ENCODE results near the gene SCN5A. TPM values are rescaled to one million over a fixed set of nuclear protein-coding genes. Genes with fewer than 3 reads are reported as not detected.

Gene SCN5A
- total RNA-seq, result 1 to 10 TPM in 1 of 2 experiments, under 1 TPM in 1; 0.39 to 1.3 TPM

GRCh38 chr3:38649500-38650247, at the start of gene SCN5A:
Gene SCN5A (minus strand): TSS chr3:38649687. CDS start chr3:38633307, 16,380 bp downstream.
- DNase-seq, result peak; percentile 68
- Mint-ChIP-seq H3K4me3 (peak within 1 kb of the TSS; percentile 69), H3K4me1 (peaks cover 4% of the 10 kb centered on the region), H3K27ac (no peak within 1 kb of the TSS), H3K36me3 (no peaks in the 10 kb centered on the region), H3K9me3 (no peaks in the 10 kb centered on the region), H3K27me3 (peaks cover 11% of the 10 kb centered on the region)

GRCh38 chr3:38698760-38699159, 49.3 kb upstream of the SCN5A start:
- H3K36me3 Mint-ChIP-seq, result no peaks in the 10 kb centered on the region
- no peak overlapping the region for H3K4me3 Mint-ChIP-seq
- no peaks in the 10 kb centered on the region for H3K4me1 Mint-ChIP-seq
- H3K27me3 Mint-ChIP-seq, result peaks cover 4% of the 10 kb centered on the region
- DNase-seq, result no peak
- H3K27ac Mint-ChIP-seq, result no peak overlapping the region
- no peaks in the 10 kb centered on the region for H3K9me3 Mint-ChIP-seq

- no peak for DNase-seq
- Mint-ChIP-seq H3K4me1 (no peaks in the 10 kb centered on the region), H3K36me3 (no peaks in the 10 kb centered on the region), H3K9me3 (no peaks in the 10 kb centered on the region), H3K4me3 (no peak overlapping the region), H3K27me3 (peaks cover 4% of the 10 kb centered on the region), H3K27ac (no peak overlapping the region)
Measured at GRCh38 chr3:38698061-38698460, 48.6 kb upstream of the SCN5A start.

DNA sequence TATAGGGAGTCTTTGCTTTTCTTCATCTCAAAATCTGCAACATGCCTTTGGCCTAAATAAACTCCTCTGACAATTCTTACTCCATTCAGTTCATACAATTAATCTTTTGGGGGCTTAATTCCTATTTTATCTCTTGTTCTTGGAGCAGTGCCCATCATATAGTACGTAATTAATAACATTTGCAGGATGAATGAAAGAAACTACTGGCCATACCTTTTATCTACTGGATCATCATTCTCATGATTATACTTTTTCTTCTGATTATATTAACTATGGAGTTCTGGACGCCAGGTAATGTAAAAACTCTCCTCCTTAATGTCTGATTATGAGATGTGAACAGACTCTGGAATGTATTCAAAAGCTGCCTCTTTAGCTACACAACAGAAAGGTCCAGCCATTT, 46.5 kb upstream of the SCN5A start:
- DNase-seq, result no peak
- H3K27me3 Mint-ChIP-seq, result peaks cover 4% of the 10 kb centered on the region
- no peak overlapping the region for H3K4me3 Mint-ChIP-seq
- H3K9me3 Mint-ChIP-seq, result no peaks in the 10 kb centered on the region
- no peaks in the 10 kb centered on the region for H3K36me3 Mint-ChIP-seq
- H3K4me1 Mint-ChIP-seq, result no peaks in the 10 kb centered on the region
- no peak overlapping the region for H3K27ac Mint-ChIP-seq

- Mint-ChIP-seq H3K4me3 (no peak overlapping the region), H3K27ac (no peak overlapping the region), H3K9me3 (no peaks in the 10 kb centered on the region), H3K4me1 (no peaks in the 10 kb centered on the region), H3K27me3 (peaks cover 4% of the 10 kb centered on the region), H3K36me3 (no peaks in the 10 kb centered on the region)
- no peak for DNase-seq
Measured at GRCh38 chr3:38690185-38690584, 40.7 kb upstream of the SCN5A start.

GRCh38 chr3:38689774-38690173, 40.3 kb upstream of the SCN5A start:
- no peak for DNase-seq
- H3K27me3 Mint-ChIP-seq, result peaks cover under 1% of the 10 kb centered on the region
- H3K9me3 Mint-ChIP-seq, result no peaks in the 10 kb centered on the region
- no peak overlapping the region for H3K4me3 Mint-ChIP-seq
- no peaks in the 10 kb centered on the region for H3K4me1 Mint-ChIP-seq
- no peak overlapping the region for H3K27ac Mint-ChIP-seq
- H3K36me3 Mint-ChIP-seq, result no peaks in the 10 kb centered on the region

GRCh38 chr3:38689346-38689745, 39.9 kb upstream of the SCN5A start:
- Mint-ChIP-seq H3K27me3 (no peaks in the 10 kb centered on the region), H3K4me3 (no peak overlapping the region), H3K36me3 (no peaks in the 10 kb centered on the region), H3K9me3 (no peaks in the 10 kb centered on the region), H3K4me1 (no peaks in the 10 kb centered on the region), H3K27ac (no peak overlapping the region)
- no peak for DNase-seq

DNA sequence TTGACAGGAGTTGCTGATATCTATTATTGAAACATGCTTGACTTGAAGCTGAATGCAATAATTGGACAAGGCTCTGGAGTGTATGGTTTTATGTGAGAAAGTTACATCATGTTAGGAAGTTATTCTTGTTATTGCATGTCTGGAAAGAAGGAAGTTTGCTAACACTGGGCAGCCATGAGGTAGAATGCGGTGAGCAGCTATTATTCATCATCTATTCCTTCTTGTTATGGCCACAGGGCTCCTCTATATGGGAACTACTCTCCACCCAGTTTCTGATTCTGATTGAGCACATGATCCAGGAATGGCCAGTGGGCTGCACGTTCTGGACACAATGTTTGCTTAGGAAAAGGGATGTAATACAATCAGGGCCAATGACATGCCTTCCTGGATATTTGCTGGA, 37.8 kb upstream of the SCN5A start:
- Mint-ChIP-seq H3K9me3 (no peaks in the 10 kb centered on the region), H3K4me3 (no peak overlapping the region), H3K4me1 (no peaks in the 10 kb centered on the region), H3K36me3 (no peaks in the 10 kb centered on the region), H3K27me3 (no peaks in the 10 kb centered on the region), H3K27ac (no peak overlapping the region)
- no peak for DNase-seq

GRCh38 chr3:38684546-38684945, 35.1 kb upstream of the SCN5A start:
- Mint-ChIP-seq H3K27me3 (peaks cover 7% of the 10 kb centered on the region), H3K9me3 (no peaks in the 10 kb centered on the region), H3K27ac (no peak overlapping the region), H3K4me3 (no peak overlapping the region), H3K4me1 (no peaks in the 10 kb centered on the region), H3K36me3 (no peaks in the 10 kb centered on the region)
- DNase-seq, result no peak

DNA sequence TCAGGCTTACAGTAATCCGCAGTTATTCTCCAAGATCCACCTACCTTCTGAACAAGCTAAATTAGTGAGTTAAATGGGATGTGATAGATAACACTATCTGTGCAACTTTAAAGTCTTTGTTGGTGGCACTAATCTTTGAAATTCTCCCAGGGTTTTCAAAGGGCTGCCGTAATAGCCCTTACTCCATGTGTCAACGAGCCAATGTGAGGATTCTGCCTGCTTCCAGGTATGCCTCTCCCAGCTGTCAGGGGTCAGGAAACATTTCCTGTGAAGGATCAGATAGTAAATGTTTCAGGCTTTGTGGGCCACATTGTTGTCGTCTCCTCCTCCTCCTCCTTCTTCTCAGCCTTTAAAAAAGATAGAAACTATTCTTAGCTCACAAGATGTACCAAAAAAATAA, 20.2 kb upstream of the SCN5A start:
- no peak overlapping the region for H3K4me3 Mint-ChIP-seq
- no peak for DNase-seq
- no peaks in the 10 kb centered on the region for H3K4me1 Mint-ChIP-seq
- H3K27me3 Mint-ChIP-seq, result peaks cover 20% of the 10 kb centered on the region
- no peak overlapping the region for H3K27ac Mint-ChIP-seq
- no peaks in the 10 kb centered on the region for H3K9me3 Mint-ChIP-seq
- H3K36me3 Mint-ChIP-seq, result no peaks in the 10 kb centered on the region

DNA sequence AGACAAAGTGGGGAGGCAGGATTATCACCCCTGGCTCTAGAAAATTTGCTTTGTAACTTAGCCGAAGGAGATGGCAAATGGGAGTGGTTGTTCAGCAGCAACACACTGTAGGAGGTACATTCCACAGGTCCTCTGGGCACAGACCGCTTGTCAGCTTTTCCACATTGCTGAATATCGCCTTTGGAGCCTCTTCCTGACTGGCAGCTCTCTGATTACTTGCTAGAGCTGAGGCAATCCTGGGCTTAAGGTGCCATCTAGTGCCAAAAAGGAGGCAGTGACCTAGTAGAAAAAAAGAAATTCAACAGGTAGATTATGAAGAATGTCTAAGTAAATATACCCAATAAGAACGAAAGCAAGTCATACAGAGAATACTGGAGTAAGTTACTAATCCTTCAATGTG, 13.1 kb upstream of the SCN5A start:
- Mint-ChIP-seq H3K27ac (no peak overlapping the region), H3K4me3 (no peak overlapping the region), H3K27me3 (peaks cover 26% of the 10 kb centered on the region), H3K4me1 (no peaks in the 10 kb centered on the region), H3K36me3 (no peaks in the 10 kb centered on the region), H3K9me3 (peaks cover 18% of the 10 kb centered on the region)
- DNase-seq, result no peak

DNA sequence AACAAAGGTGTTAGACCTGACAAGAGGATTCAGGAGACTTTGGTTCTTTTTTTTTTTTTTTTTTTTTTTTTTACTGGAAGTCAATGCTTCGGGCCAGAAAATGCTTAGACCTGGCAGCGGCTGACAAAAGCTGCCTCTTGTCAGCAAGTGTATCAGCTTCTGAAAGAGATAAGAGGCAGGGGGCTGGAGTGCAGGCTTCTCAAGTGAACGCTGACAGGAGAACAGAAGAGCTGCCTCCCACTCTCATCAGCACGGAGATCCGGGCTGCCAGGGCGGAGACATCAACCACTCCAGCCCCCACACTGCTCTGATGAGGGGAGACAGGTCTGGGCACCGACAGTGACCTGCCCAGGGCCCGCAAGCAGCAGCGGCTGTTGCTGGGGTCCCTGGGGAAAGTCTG, 9.4 kb upstream of the SCN5A start:
- Mint-ChIP-seq H3K4me1 (peaks cover 4% of the 10 kb centered on the region), H3K27me3 (peaks cover 34% of the 10 kb centered on the region), H3K4me3 (no peak overlapping the region), H3K36me3 (no peaks in the 10 kb centered on the region), H3K27ac (no peak overlapping the region), H3K9me3 (peaks cover 18% of the 10 kb centered on the region)
- DNase-seq, result no peak

DNA sequence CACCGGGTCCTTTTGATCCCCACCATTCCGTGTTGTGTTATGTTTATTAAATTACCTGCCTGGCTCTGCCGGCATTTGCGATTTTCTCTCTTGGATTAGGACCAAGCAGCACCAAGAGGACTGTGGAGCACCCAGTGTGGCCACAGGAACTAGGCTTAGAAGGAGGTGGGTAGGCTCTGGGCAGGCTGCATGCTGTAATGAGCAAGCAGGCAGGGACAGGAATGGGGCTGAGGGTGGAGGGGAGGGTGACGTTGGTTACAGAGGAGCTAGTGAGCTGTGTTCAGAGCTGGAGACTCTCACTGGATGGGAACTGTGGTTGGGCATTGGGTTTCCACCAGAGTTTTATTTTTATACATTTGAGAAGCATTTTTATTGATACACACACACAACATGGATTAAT, 7.9 kb upstream of the SCN5A start:
- Mint-ChIP-seq H3K9me3 (peaks cover 9% of the 10 kb centered on the region), H3K4me1 (peaks cover 4% of the 10 kb centered on the region), H3K36me3 (no peaks in the 10 kb centered on the region), H3K27me3 (peaks cover 45% of the 10 kb centered on the region), H3K27ac (no peak overlapping the region), H3K4me3 (no peak overlapping the region)
- no peak for DNase-seq

- Mint-ChIP-seq H3K27ac (no peak overlapping the region), H3K9me3 (peaks cover under 1% of the 10 kb centered on the region), H3K27me3 (peaks cover 39% of the 10 kb centered on the region), H3K36me3 (no peaks in the 10 kb centered on the region), H3K4me3 (no peak overlapping the region), H3K4me1 (peaks cover 4% of the 10 kb centered on the region)
- DNase-seq, result no peak
Measured at GRCh38 chr3:38655708-38656300, 6.3 kb upstream of the SCN5A start.

GRCh38 chr3:38653685-38654537, 4.4 kb upstream of the SCN5A start:
- no peak overlapping the region for H3K27ac Mint-ChIP-seq

More at GRCh38 chr3:38653685-38654537, 4.4 kb upstream of the SCN5A start:
- DNase-seq, result no peak
- H3K27me3 Mint-ChIP-seq, result peaks cover 34% of the 10 kb centered on the region
- H3K36me3 Mint-ChIP-seq, result no peaks in the 10 kb centered on the region
- no peak overlapping the region for H3K4me3 Mint-ChIP-seq
- no peaks in the 10 kb centered on the region for H3K9me3 Mint-ChIP-seq
- peaks cover 4% of the 10 kb centered on the region for H3K4me1 Mint-ChIP-seq

Data from activated naive CD8-positive, alpha-beta T cell treated with anti-CD3 and anti-CD28 coated beads for 36 hours (primary cell).